Hematopoietic multipotent progenitor cell treated with erythropoietin and hydrocortisone succinate and interleukin-3 and kit ligand, for 6 days (in vitro differentiated cells): ENCODE data around the gene GPC1.
A peak's percentile ranks its signal among the peaks of the same experiment; 100 is the strongest.

Experiments used
- DNase-seq: peaks from one replicate; pipeline ENCODE4 v3.0.0-alpha.2; 2015

Gene GPC1

GRCh38 chr2:240445961-240446663, 10.6 kb downstream of the GPC1 start:
- DNase-seq: no peak

- DNase-seq: no peak
Observed at GRCh38 chr2:240446664-240447175, 11.3 kb downstream of the GPC1 start.

GRCh38 chr2:240447331-240447730, 11.9 kb downstream of the GPC1 start:
- DNase-seq: no peak

- DNase-seq: no peak
Observed at GRCh38 chr2:240447934-240448333, 12.5 kb downstream of the GPC1 start.

GRCh38 chr2:240448387-240449274, 13.2 kb downstream of the GPC1 start:
- no peak for DNase-seq

GRCh38 chr2:240449764-240450531, 14.5 kb downstream of the GPC1 start:
- no peak for DNase-seq

- no peak for DNase-seq
Observed at GRCh38 chr2:240450532-240451107, 15.2 kb downstream of the GPC1 start.

- no peak for DNase-seq
Observed at GRCh38 chr2:240451108-240451611, 15.7 kb downstream of the GPC1 start.

- DNase-seq: no peak
Observed at GRCh38 chr2:240451791-240452461, 16.5 kb downstream of the GPC1 start.

- peak; percentile 32 for DNase-seq
Observed at GRCh38 chr2:240452462-240453256, 17.2 kb downstream of the GPC1 start.

- DNase-seq: no peak
Observed at GRCh38 chr2:240453461-240454105, 18.1 kb downstream of the GPC1 start.

GRCh38 chr2:240454106-240454901, 18.8 kb downstream of the GPC1 start:
- no peak for DNase-seq

- no peak for DNase-seq
Observed at GRCh38 chr2:240455272-240455646, 19.8 kb downstream of the GPC1 start.

GRCh38 chr2:240455647-240456446, 20.4 kb downstream of the GPC1 start:
- DNase-seq: no peak

- no peak for DNase-seq
Observed at GRCh38 chr2:240456447-240457222, 21.2 kb downstream of the GPC1 start.

- DNase-seq: no peak
Observed at GRCh38 chr2:240457223-240458043, 22.0 kb downstream of the GPC1 start.
